ENCODE measurements around the gene CASQ1.

DNA sequence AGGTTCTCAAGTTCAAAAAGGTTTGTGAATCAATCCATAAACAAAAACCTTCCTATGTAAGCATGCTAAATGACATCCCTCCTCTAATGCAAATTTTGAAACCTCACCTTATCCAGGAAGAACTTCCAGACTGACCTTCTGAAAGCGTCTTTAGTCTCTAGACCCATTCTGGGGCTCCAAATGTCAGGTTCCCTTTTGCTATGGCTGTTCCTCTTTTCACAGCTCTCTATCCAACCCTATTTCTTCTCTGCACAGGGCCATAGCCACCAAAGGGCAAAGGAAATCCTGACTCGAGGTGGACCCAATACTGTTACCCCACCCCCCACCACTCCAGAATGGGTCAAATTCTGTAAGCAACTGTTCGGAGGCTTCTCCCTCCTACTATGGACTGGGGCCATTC is 35.6 kb upstream of the CASQ1 start:
- TF ChIP-seq CTCF (IDR thresholded peaks at IDR 0.05; ENCODE audit: low read depth, low read length) (no peak), POLR2A (IDR thresholded peaks at IDR 0.05; ENCODE audit: extremely low read depth, insufficient read length) (no peak), MYC (IDR thresholded peaks at IDR 0.05; ENCODE audit: low read depth, low read length) (no peak), MAX (IDR thresholded peaks at IDR 0.05; ENCODE audit: low read depth, low read length) (no peak)
